ENCODE results near the gene COL6A1. TPM values are rescaled to one million over a fixed set of nuclear protein-coding genes. Genes with fewer than 3 reads are reported as not detected.

COL6A1 gene
- total RNA-seq, 1 experiment from 2014 or later = 87.5 TPM

GRCh38 chr21:45998871-45999580 is 17.5 kb downstream of the COL6A1 start (continued):
- TF ChIP-seq SRF (IDR thresholded peaks at IDR 0.05; ENCODE audit: low read depth) (no peak), TCF7L2 (IDR thresholded peaks at IDR 0.05; ENCODE audit: borderline replicate concordance, extremely low read depth, insufficient read depth, insufficient read length) (no peak), ZNF274 (IDR thresholded peaks at IDR 0.05; ENCODE audit: low read depth, low read length) (no peak), CEBPB (IDR thresholded peaks at IDR 0.05; ENCODE audit: low read depth) (no peak), EGR1 (IDR thresholded peaks at IDR 0.05; ENCODE audit: low read depth) (no peak), JUND (IDR thresholded peaks at IDR 0.05) (no peak)

DNA sequence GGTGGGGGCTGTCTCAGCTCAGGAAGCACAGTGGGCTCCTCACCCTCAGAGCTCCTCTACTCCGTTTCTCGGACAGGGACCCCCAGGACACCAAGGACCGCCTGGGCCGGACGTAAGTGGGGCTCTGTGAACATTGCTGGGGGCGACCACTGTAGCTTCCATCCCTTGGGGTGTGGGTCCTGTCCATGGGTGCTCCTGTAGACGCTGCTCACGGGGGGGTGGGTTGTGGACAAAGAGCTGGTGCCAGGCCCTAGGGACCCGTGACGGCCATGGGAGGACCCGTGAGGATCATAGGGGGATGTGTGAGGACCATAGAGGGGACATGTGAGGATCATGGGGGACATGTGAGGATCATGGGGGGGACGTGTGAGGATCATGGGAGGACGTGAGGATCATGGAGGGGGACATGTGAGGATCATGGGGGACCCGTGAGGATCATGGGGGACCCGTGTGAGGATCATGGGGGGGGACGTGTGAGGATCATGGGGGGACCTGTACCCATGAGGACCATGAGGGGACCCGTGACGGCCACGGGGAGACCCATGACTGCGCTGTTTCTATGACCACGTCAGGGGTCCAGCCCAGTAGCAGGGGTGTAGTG is 18.1 kb downstream of the COL6A1 start:
- Histone ChIP-seq H3K9me2 (ENCODE audit: insufficient read depth) (no peaks in the 10 kb centered on the region), H4K20me1 (ENCODE audit: insufficient read depth) (no peaks in the 10 kb centered on the region), H3K27me3 (ENCODE audit: insufficient read depth, low read length) (no peaks in the 10 kb centered on the region), H3K79me2 (ENCODE audit: insufficient read depth, low read length) (no peaks in the 10 kb centered on the region), H3K9ac (ENCODE audit: low read length) (no peak overlapping the region), H3K9me3 (ENCODE audit: control insufficient read depth in 1 of 2, insufficient read depth in 1 of 2, low read depth in 1 of 2, low read length in 2 of 2) (no peaks in the 10 kb centered on the region), H3K36me3 (ENCODE audit: control insufficient read depth in 1 of 2, insufficient read depth in 2 of 2, low read length in 2 of 2) (no peaks in the 10 kb centered on the region; a peak in 1 of 4 replicates), H3K4me3 (replicated peaks in 1 of 2; ENCODE audit: low read depth in 1 of 2, low read length in 2 of 2) (no peak overlapping the region), H3K27ac (ENCODE audit: low read depth, low read length) (no peak overlapping the region), H3K4me1 (ENCODE audit: control insufficient read depth in 1 of 2, insufficient read depth in 2 of 2, low read length in 2 of 2) (peaks cover 15 to 17% of the 10 kb centered on the region in 2 experiments), H2AFZ (ENCODE audit: low read depth, low read length, poor library complexity, severe bottlenecking) (no peak overlapping the region), H3K4me2 (ENCODE audit: low read length) (no peak overlapping the region)
- intact Hi-C loops (cut with micrococcal nuclease) = no loop called here
- POLR2A ChIA-PET = no interaction called here
- DNase-seq (ENCODE audit: low read depth, low spot score) (no peak), ATAC-seq (no peak)
- TF ChIP-seq, protein P1, sequence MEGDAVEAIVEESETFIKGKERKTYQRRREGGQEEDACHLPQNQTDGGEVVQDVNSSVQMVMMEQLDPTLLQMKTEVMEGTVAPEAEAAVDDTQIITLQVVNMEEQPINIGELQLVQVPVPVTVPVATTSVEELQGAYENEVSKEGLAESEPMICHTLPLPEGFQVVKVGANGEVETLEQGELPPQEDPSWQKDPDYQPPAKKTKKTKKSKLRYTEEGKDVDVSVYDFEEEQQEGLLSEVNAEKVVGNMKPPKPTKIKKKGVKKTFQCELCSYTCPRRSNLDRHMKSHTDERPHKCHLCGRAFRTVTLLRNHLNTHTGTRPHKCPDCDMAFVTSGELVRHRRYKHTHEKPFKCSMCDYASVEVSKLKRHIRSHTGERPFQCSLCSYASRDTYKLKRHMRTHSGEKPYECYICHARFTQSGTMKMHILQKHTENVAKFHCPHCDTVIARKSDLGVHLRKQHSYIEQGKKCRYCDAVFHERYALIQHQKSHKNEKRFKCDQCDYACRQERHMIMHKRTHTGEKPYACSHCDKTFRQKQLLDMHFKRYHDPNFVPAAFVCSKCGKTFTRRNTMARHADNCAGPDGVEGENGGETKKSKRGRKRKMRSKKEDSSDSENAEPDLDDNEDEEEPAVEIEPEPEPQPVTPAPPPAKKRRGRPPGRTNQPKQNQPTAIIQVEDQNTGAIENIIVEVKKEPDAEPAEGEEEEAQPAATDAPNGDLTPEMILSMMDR (IDR thresholded peaks at IDR 0.05 in 2 of 3, conservative IDR thresholded peaks at IDR 0.05 in 1 of 3; ENCODE audit: borderline replicate concordance in 1 of 3, insufficient read depth in 1 of 3, low read depth in 2 of 3, low read length in 2 of 3) = no peak
- TF ChIP-seq SP1 (IDR thresholded peaks at IDR 0.05; ENCODE audit: low read depth) = no peak
- TF ChIP-seq JUND (IDR thresholded peaks at IDR 0.05) = no peak
- no peak for TF ChIP-seq SIN3A (IDR thresholded peaks at IDR 0.05; ENCODE audit: low read depth)
- TF ChIP-seq, protein P2, sequence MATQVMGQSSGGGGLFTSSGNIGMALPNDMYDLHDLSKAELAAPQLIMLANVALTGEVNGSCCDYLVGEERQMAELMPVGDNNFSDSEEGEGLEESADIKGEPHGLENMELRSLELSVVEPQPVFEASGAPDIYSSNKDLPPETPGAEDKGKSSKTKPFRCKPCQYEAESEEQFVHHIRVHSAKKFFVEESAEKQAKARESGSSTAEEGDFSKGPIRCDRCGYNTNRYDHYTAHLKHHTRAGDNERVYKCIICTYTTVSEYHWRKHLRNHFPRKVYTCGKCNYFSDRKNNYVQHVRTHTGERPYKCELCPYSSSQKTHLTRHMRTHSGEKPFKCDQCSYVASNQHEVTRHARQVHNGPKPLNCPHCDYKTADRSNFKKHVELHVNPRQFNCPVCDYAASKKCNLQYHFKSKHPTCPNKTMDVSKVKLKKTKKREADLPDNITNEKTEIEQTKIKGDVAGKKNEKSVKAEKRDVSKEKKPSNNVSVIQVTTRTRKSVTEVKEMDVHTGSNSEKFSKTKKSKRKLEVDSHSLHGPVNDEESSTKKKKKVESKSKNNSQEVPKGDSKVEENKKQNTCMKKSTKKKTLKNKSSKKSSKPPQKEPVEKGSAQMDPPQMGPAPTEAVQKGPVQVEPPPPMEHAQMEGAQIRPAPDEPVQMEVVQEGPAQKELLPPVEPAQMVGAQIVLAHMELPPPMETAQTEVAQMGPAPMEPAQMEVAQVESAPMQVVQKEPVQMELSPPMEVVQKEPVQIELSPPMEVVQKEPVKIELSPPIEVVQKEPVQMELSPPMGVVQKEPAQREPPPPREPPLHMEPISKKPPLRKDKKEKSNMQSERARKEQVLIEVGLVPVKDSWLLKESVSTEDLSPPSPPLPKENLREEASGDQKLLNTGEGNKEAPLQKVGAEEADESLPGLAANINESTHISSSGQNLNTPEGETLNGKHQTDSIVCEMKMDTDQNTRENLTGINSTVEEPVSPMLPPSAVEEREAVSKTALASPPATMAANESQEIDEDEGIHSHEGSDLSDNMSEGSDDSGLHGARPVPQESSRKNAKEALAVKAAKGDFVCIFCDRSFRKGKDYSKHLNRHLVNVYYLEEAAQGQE (IDR thresholded peaks at IDR 0.05; ENCODE audit: low read depth) = no peak
- no TSS peak for BruUV-seq (replicated peaks)
- RAD21 ChIA-PET (ENCODE audit: low non-redundant PET in 1 of 2, low total read pairs in 2 of 2, uncharacterized antibody in 2 of 2, unreplicated experiment in 2 of 2) = no interaction called here
- CTCF ChIA-PET = no interaction called here
